ENCODE data around the gene PSPN.
"Not testable (repeated sequence)": the region's sequence is repeated elsewhere in the genome, so short reads cannot be mapped to it uniquely, and the experiment has no call there.

The PSPN gene

GRCh38 chr19:6359568-6360341 is 16.0 kb downstream of the PSPN start:
- DNase-seq (ENCODE audit: low read depth) = no peak
- no peak for TF ChIP-seq CTCF (conservative IDR thresholded peaks at IDR 0.05; ENCODE audit: control insufficient read depth, insufficient read depth, low read depth, low read length)
- no peak overlapping the region for H3K4me3 ChIP-seq (ENCODE audit: control insufficient read depth, low read depth, low read length)

GRCh38 chr19:6358003-6358402 is 17.7 kb downstream of the PSPN start:
- TF ChIP-seq CTCF (conservative IDR thresholded peaks at IDR 0.05; ENCODE audit: control insufficient read depth, insufficient read depth, low read depth, low read length) = no peak
- no peak for DNase-seq (ENCODE audit: low read depth)

GRCh38 chr19:6357174-6357573 is 18.6 kb downstream of the PSPN start:
- TF ChIP-seq CTCF (conservative IDR thresholded peaks at IDR 0.05; ENCODE audit: control insufficient read depth, insufficient read depth, low read depth, low read length) = no peak
- H3K4me3 ChIP-seq (ENCODE audit: control insufficient read depth, low read depth, low read length) = no peak overlapping the region

More at GRCh38 chr19:6358003-6358402, 17.7 kb downstream of the PSPN start:
- H3K4me3 ChIP-seq (ENCODE audit: control insufficient read depth, low read depth, low read length) = no peak overlapping the region

GRCh38 chr19:6355321-6356040 is 20.3 kb downstream of the PSPN start:
- H3K4me3 ChIP-seq (ENCODE audit: control insufficient read depth, low read depth, low read length); DNase-seq (ENCODE audit: low read depth): not testable (repeated sequence)

More at GRCh38 chr19:6357174-6357573, 18.6 kb downstream of the PSPN start:
- DNase-seq (ENCODE audit: low read depth) = no peak

- H3K4me3 ChIP-seq (ENCODE audit: control insufficient read depth, low read depth, low read length) = no peak overlapping the region
- DNase-seq (ENCODE audit: low read depth) = peak; percentile 23
- TF ChIP-seq CTCF (conservative IDR thresholded peaks at IDR 0.05; ENCODE audit: control insufficient read depth, insufficient read depth, low read depth, low read length) = peak; percentile 49
Measured at GRCh38 chr19:6354098-6354674, 21.5 kb downstream of the PSPN start.

- TF ChIP-seq CTCF (conservative IDR thresholded peaks at IDR 0.05; ENCODE audit: control insufficient read depth, insufficient read depth, low read depth, low read length) = no peak
- DNase-seq (ENCODE audit: low read depth) = no peak
Measured at GRCh38 chr19:6352381-6353165, 23.2 kb downstream of the PSPN start.

More at GRCh38 chr19:6352381-6353165, 23.2 kb downstream of the PSPN start:
- no peak overlapping the region for H3K4me3 ChIP-seq (ENCODE audit: control insufficient read depth, low read depth, low read length)

Data from fibroblast of mammary gland (primary cell).